GM12878 (cell line): ENCODE measurements around the gene THBS1. TPM values are rescaled to one million over a fixed set of nuclear protein-coding genes. Genes with fewer than 3 reads are reported as not detected.

Source experiments
- ATAC-seq: fragments of 200-7000 bp; cut with Tn5 transposase; 3 replicates; pipeline ENCODE4 v1.9.1; 2020; ENCODE audit warnings: mild to moderate bottlenecking, moderate library complexity
- BruUV-seq: library from RNA; stranded (reverse); fragments of 400-500 nt; replicated peaks from 2 replicates; lab custom pipeline; 2021; lab: Mats Ljungman, UMichigan
- CTCF ChIA-PET: fragments of 300-600 bp; sonication (Branson Sonifier 250); formaldehyde crosslinking; extraction: SDS; loops from one replicate; lab custom pipeline; 2021; ENCODE audit warnings: inconsistent platforms; lab: Yijun Ruan, JAX
- POLR2A ChIA-PET: fragments of 350-600 bp; formaldehyde crosslinking; extraction: SDS; loops from one replicate; lab custom pipeline; 2021; ENCODE audit warnings: inconsistent platforms; lab: Charles Lee
- RAD21 ChIA-PET: fragments of 300-600 bp; sonication (Branson Sonifier 250); formaldehyde crosslinking; loops from one replicate; lab custom pipeline; 2023; ENCODE audit warnings: antibody characterized with exemption; ENCODE audit not compliant: unreplicated experiment; lab: Charles Lee
- SMC1A ChIA-PET: fragments of 300-600 bp; sonication (Branson Sonifier 250); formaldehyde crosslinking; loops from one replicate; lab custom pipeline; 2023; ENCODE audit not compliant: unreplicated experiment, uncharacterized antibody; lab: Charles Lee
- DNase-seq: peaks from one replicate; pipeline ENCODE4 v3.0.0-alpha.2; 2011; ENCODE audit warnings: low read depth, low spot score
- FAIRE-seq: peaks from 3 replicates; lab custom pipeline; 2011; peaks lifted over from hg19 to GRCh38; lab: Jason Lieb, UNC
- H2AFZ ChIP-seq: 2 replicates; pipeline ENCODE4 v1.6.0; 2011; ENCODE audit warnings: low read depth, low read length, control low read depth; ENCODE audit not compliant: control insufficient read depth
- H3K27ac ChIP-seq: 2 replicates; pipeline ENCODE4 v1.5.1; 2011; ENCODE audit warnings: control low read depth; ENCODE audit not compliant: control insufficient read depth, insufficient read depth
- H3K27me3 ChIP-seq, 2 experiments: replicated peaks in 1 of 2; 2 replicates each; pipeline versions ENCODE4 v1.6.0 to v1.6.1; 2011; ENCODE audit warnings: low read length in 1 of 2; ENCODE audit not compliant: control insufficient read depth in 2 of 2, insufficient read depth in 2 of 2
- H3K36me3 ChIP-seq, 2 experiments: 2 replicates each; pipeline ENCODE4 v1.5.1; 2011; ENCODE audit warnings: low read length in 1 of 2; ENCODE audit not compliant: control insufficient read depth in 2 of 2, insufficient read depth in 2 of 2
- H3K4me1 ChIP-seq: 2 replicates; pipeline ENCODE4 v1.6.1; 2011; ENCODE audit warnings: mild to moderate bottlenecking, low read length, moderate library complexity, mixed read lengths; ENCODE audit not compliant: control insufficient read depth, insufficient read depth
- H3K4me2 ChIP-seq: 2 replicates; pipeline ENCODE4 v1.6.0; 2011; ENCODE audit warnings: control low read depth; ENCODE audit not compliant: control insufficient read depth, insufficient read depth
- H3K4me3 ChIP-seq: fragments of 200-600 bp; sonication (generic); 2 replicates; pipeline ENCODE4 v1.5.1; 2016
- H3K79me2 ChIP-seq: 2 replicates; pipeline ENCODE4 v1.6.0; 2011; ENCODE audit warnings: low read length; ENCODE audit not compliant: control insufficient read depth, insufficient read depth
- H3K9ac ChIP-seq: 2 replicates; pipeline ENCODE4 v1.8.0; 2011; ENCODE audit warnings: low read length, control low read depth, mixed read lengths; ENCODE audit not compliant: control insufficient read depth, insufficient read depth
- H3K9me3 ChIP-seq: replicated peaks from 3 replicates; pipeline ENCODE4 v1.5.1; 2011; ENCODE audit warnings: mild to moderate bottlenecking, low read length; ENCODE audit not compliant: control insufficient read depth, insufficient read depth
- H4K20me1 ChIP-seq: 2 replicates; pipeline ENCODE4 v1.6.0; 2011; ENCODE audit not compliant: control insufficient read depth, insufficient read depth
- ATF3 ChIP-seq: IDR thresholded peaks from 2 replicates; pipeline ENCODE4 v1.6.1; 2011; ENCODE audit warnings: low read depth, mild to moderate bottlenecking, low read length, moderate library complexity, borderline replicate concordance; ENCODE audit errors: extremely low read depth
- ATF7 ChIP-seq: fragments of 450-650 bp; IDR thresholded peaks from 2 replicates; pipeline ENCODE4 v1.6.1; 2016; ENCODE audit warnings: low read depth, mild to moderate bottlenecking
- ESRRA ChIP-seq: IDR thresholded peaks from 2 replicates; pipeline ENCODE4 v1.6.1; 2012; ENCODE audit warnings: mild to moderate bottlenecking, low read length, improper control_type of control experiment
- ETV6 ChIP-seq, 2 experiments: fragments of 450-650 bp in 1 of 2; IDR thresholded peaks in 1 of 2; conservative IDR thresholded peaks in 1 of 2; 2 replicates each; pipeline ENCODE4 v1.6.1; 2014; ENCODE audit warnings: antibody characterized with exemption in 1 of 2, borderline replicate concordance in 1 of 2, low read depth in 1 of 2, mild to moderate bottlenecking in 1 of 2, moderate library complexity in 1 of 2
- PML ChIP-seq: IDR thresholded peaks from 2 replicates; pipeline ENCODE4 v1.6.1; 2012; ENCODE audit warnings: low read length, inconsistent platforms
- POLR2A ChIP-seq: IDR thresholded peaks from 2 replicates; pipeline ENCODE4 v1.6.1; 2011; ENCODE audit warnings: low read depth, mild to moderate bottlenecking, low read length
- YY1 ChIP-seq: IDR thresholded peaks from 2 replicates; pipeline ENCODE4 v1.6.1; 2011; ENCODE audit warnings: low read depth, mild to moderate bottlenecking, low read length
- ZNF384 ChIP-seq: IDR thresholded peaks from 2 replicates; pipeline ENCODE4 v1.6.1; 2012; ENCODE audit warnings: low read depth, mild to moderate bottlenecking, low read length, improper control_type of control experiment, borderline replicate concordance
- WGBS: methylation state at CpG from one replicate; pipeline ENCODE4 v1.1.6; 2016; ENCODE audit warnings: low lambda C conversion rate; ENCODE audit not compliant: insufficient replicate concordance, insufficient coverage; ENCODE audit errors: missing lambda C conversion rate; 5-methylcytosine and 5-hydroxymethylcytosine counted together
- in situ Hi-C: fragments of 300-500 bp; cut with MboI; formaldehyde crosslinking; loops from 9 replicates; pipeline ENCODE4 v1.14.3; 2018; ENCODE audit warnings: mixed read lengths
- intact Hi-C: fragments of 100-400 bp; cut with micrococcal nuclease; formaldehyde crosslinking; loops from one replicate; pipeline ENCODE4 v1.14.2; 2022; ENCODE audit not compliant: unreplicated experiment
- polyA plus RNA-seq, 11 experiments: library from polyadenylated mRNA; depleted of rRNA in 4 of 11; unstranded in 6 of 11; stranded (reverse) in 5 of 11; fragments of >200 nt; fragmentation: Nextera tagmentation in 4 of 11; fragmentation: Illumina TruSeq in 1 of 11; extraction: Ambion mirVana in 4 of 11; extraction: Trizol in 1 of 11; gene quantifications; 1 replicate in 1 of 11; 2 replicates in 10 of 11; pipeline versions ENCODE4 v1.2.1 to v1.2.3, GENCODE V29; 2011 to 2016; ENCODE audit warnings: inconsistent platforms in 2 of 11, missing spikeins in 2 of 11, low read depth in 1 of 11
- total RNA-seq, 4 experiments: library from RNA; depleted of rRNA in 3 of 4; stranded (reverse); fragments of >200 nt in 3 of 4; fragmentation: Illumina TruSeq in 1 of 4; extraction: Trizol in 1 of 4; gene quantifications; 2 replicates each; pipeline versions ENCODE4 v1.2.1 to v1.2.3, GENCODE V29; 2013 to 2021

THBS1 gene
- total and polyA plus RNA-seq, 10 of the 15 experiments (the other 5 are each of a cell fraction or from before 2014, with no cell fraction given): under 0.01 to 1.5 (median 0.23) TPM; not detected in 3

DNA sequence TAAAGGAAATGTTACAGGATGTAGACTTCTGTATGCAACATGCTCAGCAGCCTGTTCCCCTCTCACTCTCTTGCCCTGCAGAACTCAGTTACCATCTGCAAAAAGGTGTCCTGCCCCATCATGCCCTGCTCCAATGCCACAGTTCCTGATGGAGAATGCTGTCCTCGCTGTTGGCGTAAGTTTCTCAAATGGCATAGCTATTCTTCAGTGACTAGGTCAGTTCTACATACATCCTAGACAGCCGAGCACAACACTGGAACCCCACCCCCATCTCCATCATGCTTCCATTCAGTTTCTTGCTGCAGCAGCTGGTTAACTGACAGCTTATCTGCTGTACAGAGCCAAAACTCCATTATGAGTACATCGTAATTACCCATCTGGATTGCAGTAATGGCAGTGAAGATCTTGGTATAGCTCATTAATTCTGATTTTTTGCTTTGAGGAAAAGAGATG, 4.5 kb downstream of the THBS1 start:
- no peak overlapping the region for H3K27ac ChIP-seq
- no peak overlapping the region for H2AFZ ChIP-seq
- DNase-seq (no peak), ATAC-seq (no peak), FAIRE-seq (no peak)
- no peak overlapping the region for H3K4me2 ChIP-seq
- H3K4me1 ChIP-seq: no peaks in the 10 kb centered on the region
- no peaks in the 10 kb centered on the region for H4K20me1 ChIP-seq
- intact Hi-C loops: no loop called here
- peaks cover 4 to 5% of the 10 kb centered on the region in 2 experiments for H3K27me3 ChIP-seq
- H3K79me2 ChIP-seq: no peaks in the 10 kb centered on the region
- CTCF ChIA-PET: interaction anchor here (0.9 to 8.5 kb wide), 6 partner anchors 9 to 1144 kb away, joined by 3 to 68 read pairs (median 3); no protein-coding TSS in a partner anchor
- in situ Hi-C loops: loop anchor here (25.0 kb wide), 1 partner anchor 773 kb away; no protein-coding TSS in a partner anchor
- POLR2A ChIA-PET: no interaction called here
- no peak for TF ChIP-seq ZNF384
- TF ChIP-seq POLR2A: no peak
- no peak for TF ChIP-seq PML
- no peak for TF ChIP-seq ATF7
- TF ChIP-seq ATF3: no peak
- no peak for TF ChIP-seq ETV6 (conservative IDR thresholded peaks at IDR 0.05 in 1 of 2, IDR thresholded peaks at IDR 0.05 in 1 of 2; ENCODE audit: borderline replicate concordance in 1 of 2, low read depth in 1 of 2)
- no peak for TF ChIP-seq YY1
- no peak for TF ChIP-seq ESRRA
- no peaks in the 10 kb centered on the region for H3K36me3 ChIP-seq
- no TSS peak for BruUV-seq
- H3K4me3 ChIP-seq: no peak overlapping the region
- SMC1A ChIA-PET: interaction anchor here (2.7 kb wide), 1 partner anchor 172 kb away, joined by 27 read pairs; no protein-coding TSS in a partner anchor
- RAD21 ChIA-PET: interaction anchor here (0.6 to 2.9 kb wide), 2 partner anchors 172 to 773 kb away, joined by 3 to 23 read pairs; no protein-coding TSS in a partner anchor
- H3K9ac ChIP-seq: no peak overlapping the region
- WGBS: 63% methylated on average over 4 of the region's 4 CpGs
- no peaks in the 10 kb centered on the region for H3K9me3 ChIP-seq
